Calu3 (cell line): ENCODE measurements around the gene MAGI3. TPM values are rescaled to one million over a fixed set of nuclear protein-coding genes. Genes with fewer than 3 reads are reported as not detected.

Experiments used
- BruUV-seq: library from RNA; stranded (reverse); fragments of 400-500 nt; replicated peaks from 2 replicates; lab custom pipeline; 2021; lab: Mats Ljungman, UMichigan
- CTCF ChIA-PET: fragments of 300-600 bp; sonication (Branson Sonifier 250); formaldehyde crosslinking; loops from one replicate; lab custom pipeline; 2022; ENCODE audit warnings: antibody characterized with exemption; lab: Charles Lee
- DNase-seq: peaks from one replicate; pipeline ENCODE4 v3.0.0; 2022
- H3K27ac Mint-ChIP-seq: one replicate; pipeline ENCODE4 v1.8.0; 2022; ENCODE audit warnings: mixed read lengths; ENCODE audit not compliant: unreplicated experiment
- H3K27me3 Mint-ChIP-seq: one replicate; pipeline ENCODE4 v1.8.0; 2022; ENCODE audit warnings: mixed read lengths; ENCODE audit not compliant: unreplicated experiment
- H3K36me3 Mint-ChIP-seq: one replicate; pipeline ENCODE4 v1.8.0; 2022; ENCODE audit warnings: mild to moderate bottlenecking, moderate library complexity, mixed read lengths; ENCODE audit not compliant: insufficient read depth, unreplicated experiment
- H3K4me1 Mint-ChIP-seq: one replicate; pipeline ENCODE4 v1.8.0; 2022; ENCODE audit warnings: mild to moderate bottlenecking, low read depth, mixed read lengths; ENCODE audit not compliant: unreplicated experiment
- H3K4me3 Mint-ChIP-seq: one replicate; pipeline ENCODE4 v1.8.0; 2022; ENCODE audit warnings: mild to moderate bottlenecking, low read depth, moderate library complexity, mixed read lengths; ENCODE audit not compliant: unreplicated experiment
- H3K9me3 Mint-ChIP-seq: one replicate; pipeline ENCODE4 v1.8.0; 2022; ENCODE audit warnings: low read depth, mixed read lengths; ENCODE audit not compliant: unreplicated experiment
- intact Hi-C: fragments of 100-400 bp; cut with micrococcal nuclease; formaldehyde crosslinking; loops from one replicate; pipeline ENCODE4 v1.10.0; 2022; ENCODE audit not compliant: unreplicated experiment
- total RNA-seq: library from RNA; stranded (reverse); gene quantifications from 2 replicates; pipeline ENCODE4 v1.2.3, GENCODE V29; 2022
- TF ChIP-seq, protein P1 (sequence below): fragments of 200-600 bp; IDR thresholded peaks from one replicate; pipeline ENCODE4 v1.8.0; 2022; ENCODE audit warnings: antibody characterized with exemption; ENCODE audit not compliant: unreplicated experiment

Gene MAGI3
- total RNA-seq, 1 experiment from 2014 or later, result 14.2 TPM

DNA sequence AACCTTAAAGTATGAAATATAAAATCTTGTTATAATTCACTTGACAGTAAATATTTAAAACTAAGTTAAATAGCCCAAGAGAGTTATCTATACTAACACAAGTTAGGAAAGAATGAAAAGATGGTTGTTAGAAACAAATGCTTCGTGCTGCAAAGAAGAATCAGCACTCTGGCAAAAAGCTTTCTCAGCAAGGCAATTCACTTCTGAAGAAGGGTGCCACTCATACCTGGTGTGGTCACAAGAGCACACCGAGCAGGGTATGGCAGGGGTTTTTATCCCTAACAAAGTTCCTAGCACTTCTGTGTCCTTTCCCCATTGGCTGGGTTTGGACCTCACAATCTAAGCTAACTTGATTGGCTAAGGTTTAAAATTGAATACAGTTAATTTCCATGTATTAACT, 121.0 kb downstream of the MAGI3 start:
- TF ChIP-seq, protein P1, sequence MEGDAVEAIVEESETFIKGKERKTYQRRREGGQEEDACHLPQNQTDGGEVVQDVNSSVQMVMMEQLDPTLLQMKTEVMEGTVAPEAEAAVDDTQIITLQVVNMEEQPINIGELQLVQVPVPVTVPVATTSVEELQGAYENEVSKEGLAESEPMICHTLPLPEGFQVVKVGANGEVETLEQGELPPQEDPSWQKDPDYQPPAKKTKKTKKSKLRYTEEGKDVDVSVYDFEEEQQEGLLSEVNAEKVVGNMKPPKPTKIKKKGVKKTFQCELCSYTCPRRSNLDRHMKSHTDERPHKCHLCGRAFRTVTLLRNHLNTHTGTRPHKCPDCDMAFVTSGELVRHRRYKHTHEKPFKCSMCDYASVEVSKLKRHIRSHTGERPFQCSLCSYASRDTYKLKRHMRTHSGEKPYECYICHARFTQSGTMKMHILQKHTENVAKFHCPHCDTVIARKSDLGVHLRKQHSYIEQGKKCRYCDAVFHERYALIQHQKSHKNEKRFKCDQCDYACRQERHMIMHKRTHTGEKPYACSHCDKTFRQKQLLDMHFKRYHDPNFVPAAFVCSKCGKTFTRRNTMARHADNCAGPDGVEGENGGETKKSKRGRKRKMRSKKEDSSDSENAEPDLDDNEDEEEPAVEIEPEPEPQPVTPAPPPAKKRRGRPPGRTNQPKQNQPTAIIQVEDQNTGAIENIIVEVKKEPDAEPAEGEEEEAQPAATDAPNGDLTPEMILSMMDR, result no peak
- H3K4me3 Mint-ChIP-seq, result no peak overlapping the region
- CTCF ChIA-PET, result no interaction called here
- DNase-seq, result no peak
- no TSS peak for BruUV-seq
- no peaks in the 10 kb centered on the region for H3K27me3 Mint-ChIP-seq
- peaks cover 24% of the 10 kb centered on the region for H3K4me1 Mint-ChIP-seq
- peaks cover 5% of the 10 kb centered on the region for H3K9me3 Mint-ChIP-seq
- intact Hi-C loops, result loop anchor here (1.0 to 10.0 kb wide), 2 partner anchors 26 to 64 kb away; no protein-coding TSS in a partner anchor
- no peak overlapping the region for H3K27ac Mint-ChIP-seq
- H3K36me3 Mint-ChIP-seq, result no peaks in the 10 kb centered on the region

DNA sequence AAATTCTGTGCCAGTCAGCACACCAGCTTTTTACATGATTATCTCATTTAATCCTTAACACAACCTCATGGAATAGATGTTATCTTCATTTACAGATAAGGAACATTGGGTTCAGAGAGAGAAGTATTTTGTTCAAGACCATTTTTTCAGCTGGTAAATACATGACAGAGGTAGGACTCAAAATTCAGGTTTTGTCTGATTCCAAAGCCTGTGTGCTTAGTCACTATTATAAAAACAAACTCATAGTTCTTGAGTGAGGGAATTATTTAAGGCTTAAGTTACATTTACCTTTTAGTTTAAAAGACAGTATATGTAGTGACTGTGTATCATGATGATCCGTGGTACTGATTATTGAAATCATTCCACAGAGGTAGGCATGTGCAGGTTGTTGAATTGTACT, 125.2 kb downstream of the MAGI3 start:
- H3K36me3 Mint-ChIP-seq, result no peaks in the 10 kb centered on the region
- no TSS peak for BruUV-seq
- H3K27ac Mint-ChIP-seq, result no peak overlapping the region
- no peaks in the 10 kb centered on the region for H3K27me3 Mint-ChIP-seq
- no peak overlapping the region for H3K4me3 Mint-ChIP-seq
- intact Hi-C loops, result loop anchor here (10.0 kb wide), 1 partner anchor 59 kb away; no protein-coding TSS in a partner anchor
- H3K9me3 Mint-ChIP-seq, result peaks cover 3% of the 10 kb centered on the region
- H3K4me1 Mint-ChIP-seq, result peaks cover 9% of the 10 kb centered on the region
- DNase-seq, result no peak
- TF ChIP-seq, protein P1, result no peak
- CTCF ChIA-PET, result no interaction called here

DNA sequence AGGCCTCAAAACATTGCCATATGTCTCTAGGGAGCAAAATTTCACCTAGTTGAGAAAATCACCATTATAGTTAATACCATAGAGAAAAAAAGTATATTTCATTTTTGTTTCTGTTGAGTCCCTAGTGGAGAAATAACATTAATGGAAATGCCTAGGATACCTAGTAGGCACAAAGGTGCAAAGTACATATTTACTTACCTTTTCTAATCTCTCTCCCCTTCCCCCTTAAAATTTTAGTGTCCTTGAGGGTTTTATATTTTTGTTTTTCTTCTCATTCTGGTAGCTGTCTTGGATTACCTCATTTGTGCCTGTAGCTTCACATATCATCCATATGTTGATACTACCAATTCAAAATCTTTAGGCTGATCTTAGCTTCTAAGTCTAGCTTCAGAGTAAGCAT, 127.0 kb downstream of the MAGI3 start:
- intact Hi-C loops, result loop anchor here (10.0 kb wide), 1 partner anchor 57 kb away; no protein-coding TSS in a partner anchor
- no peak for DNase-seq
- Mint-ChIP-seq H3K36me3 (no peaks in the 10 kb centered on the region), H3K4me3 (no peak overlapping the region), H3K27ac (no peak overlapping the region), H3K27me3 (no peaks in the 10 kb centered on the region), H3K9me3 (peaks cover 4% of the 10 kb centered on the region), H3K4me1 (peaks cover 9% of the 10 kb centered on the region)
- TF ChIP-seq, protein P1, result no peak
- no TSS peak for BruUV-seq
- CTCF ChIA-PET, result no interaction called here

DNA sequence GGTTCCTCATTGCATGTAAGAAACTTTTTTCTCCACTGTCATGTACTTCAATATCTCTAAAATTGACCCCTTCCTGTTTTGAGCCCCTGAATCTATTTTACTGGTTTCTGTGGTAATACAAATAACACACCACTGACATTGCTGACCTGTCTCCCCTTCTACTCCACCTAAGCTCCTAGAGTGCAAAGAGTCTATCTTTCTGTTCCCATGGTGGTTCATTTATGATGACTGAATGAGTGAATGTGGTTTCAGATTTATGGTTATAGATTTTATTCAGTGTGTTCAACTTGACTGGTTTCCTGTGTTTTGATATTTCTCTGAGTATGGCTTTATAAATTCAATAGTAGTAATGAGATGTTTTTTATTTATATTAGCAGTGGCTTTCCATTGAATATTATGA, 127.7 kb downstream of the MAGI3 start:
- TF ChIP-seq, protein P1, result no peak
- Mint-ChIP-seq H3K9me3 (peaks cover 5% of the 10 kb centered on the region), H3K36me3 (no peaks in the 10 kb centered on the region), H3K4me3 (no peak overlapping the region), H3K4me1 (peaks cover 9% of the 10 kb centered on the region), H3K27me3 (no peaks in the 10 kb centered on the region), H3K27ac (no peak overlapping the region)
- no peak for DNase-seq
- no TSS peak for BruUV-seq
- intact Hi-C loops, result loop anchor here (10.0 kb wide), 1 partner anchor 57 kb away; no protein-coding TSS in a partner anchor
- CTCF ChIA-PET, result no interaction called here
